IPS-18c (cell line): Measurements from ENCODE around the gene RFNG.

ENCODE experiments used
- H3K4me3 ChIP-seq: 2 replicates; pipeline ENCODE4 v1.7.0; 2013; ENCODE audit warnings: low read depth, mild to moderate bottlenecking, low read length, moderate library complexity; ENCODE audit not compliant: insufficient read depth
- H3K9me3 ChIP-seq: one replicate; pipeline ENCODE4 v1.6.1; 2013; ENCODE audit warnings: mild to moderate bottlenecking, low read length, moderate library complexity; ENCODE audit not compliant: control insufficient read depth, insufficient read depth

Gene RFNG

DNA sequence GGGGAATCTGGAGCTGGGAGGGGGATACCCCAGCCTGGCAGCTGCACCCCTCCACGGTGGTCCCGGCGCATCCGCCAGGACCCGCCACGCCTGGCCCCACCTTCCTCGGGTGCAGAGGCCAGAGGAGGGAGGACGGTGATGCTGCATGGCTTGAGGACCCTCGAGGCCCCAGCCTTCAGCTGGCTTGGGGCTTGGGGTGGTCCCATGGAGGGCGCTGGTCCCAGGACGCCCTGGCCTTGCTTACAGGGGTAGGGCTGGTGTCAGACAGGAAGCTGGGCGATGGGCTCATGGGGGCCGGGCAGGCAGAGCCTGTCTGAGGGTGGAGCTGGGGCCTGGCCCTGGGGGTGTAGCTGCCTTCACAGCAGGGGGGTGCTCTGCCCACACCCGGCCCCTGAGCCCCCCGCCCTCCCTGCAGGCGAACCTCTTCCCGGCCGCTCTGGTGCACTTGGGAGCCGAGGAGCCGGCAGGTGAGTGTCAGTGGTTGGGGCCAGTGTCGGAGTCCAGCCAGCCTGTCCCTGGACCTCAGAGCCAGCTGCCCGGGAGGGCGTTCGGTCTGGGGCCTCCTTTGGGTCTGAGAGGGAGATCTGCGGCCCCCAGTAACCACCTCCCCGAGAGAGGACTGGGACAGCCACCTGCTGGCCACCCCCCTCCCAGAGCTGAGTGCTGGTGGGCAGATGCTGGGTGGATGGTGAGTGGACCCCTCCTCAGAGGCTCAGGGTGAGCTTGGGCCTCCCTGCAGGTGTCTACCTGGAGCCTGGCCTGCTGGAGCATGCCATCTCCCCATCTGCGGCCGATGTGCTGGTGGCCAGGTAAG, 35.3 kb downstream of the RFNG start:
- Histone ChIP-seq H3K9me3 (no peaks in the 10 kb centered on the region), H3K4me3 (no peak overlapping the region)

DNA sequence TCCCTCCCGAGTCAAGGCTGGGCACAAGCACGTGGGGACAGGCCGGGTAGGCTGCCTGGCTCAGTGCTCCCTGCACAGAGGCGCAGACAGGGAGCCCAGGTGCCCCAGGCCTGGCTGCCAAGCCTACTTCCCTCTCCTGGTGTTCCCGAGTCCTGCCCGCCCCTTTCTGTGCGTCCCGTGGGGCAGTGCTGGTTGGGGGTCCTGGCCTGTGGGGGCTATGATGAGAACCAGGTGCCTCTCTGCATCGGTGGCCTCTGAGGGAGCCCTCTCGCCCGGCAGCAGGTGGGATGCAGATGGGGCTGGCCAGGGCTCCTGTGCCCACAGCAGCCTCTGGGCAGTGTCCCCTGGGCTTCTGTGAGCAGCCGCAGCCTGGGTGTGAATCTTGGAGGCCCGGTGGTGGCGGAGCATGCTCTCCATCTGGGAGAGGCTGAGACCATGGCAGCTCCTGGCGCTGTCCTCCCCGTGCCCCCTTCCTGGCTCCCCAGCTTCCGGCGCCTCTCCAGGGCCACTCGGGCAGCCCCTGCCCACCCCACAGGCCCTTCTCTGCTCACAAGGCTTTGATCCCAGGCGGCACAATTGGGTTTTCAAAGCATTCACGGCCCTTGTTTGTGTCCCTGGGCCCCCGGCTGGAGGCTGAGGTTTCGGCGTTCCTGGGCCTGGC, 36.2 kb downstream of the RFNG start:
- no peak overlapping the region for H3K4me3 ChIP-seq
- no peaks in the 10 kb centered on the region for H3K9me3 ChIP-seq

DNA sequence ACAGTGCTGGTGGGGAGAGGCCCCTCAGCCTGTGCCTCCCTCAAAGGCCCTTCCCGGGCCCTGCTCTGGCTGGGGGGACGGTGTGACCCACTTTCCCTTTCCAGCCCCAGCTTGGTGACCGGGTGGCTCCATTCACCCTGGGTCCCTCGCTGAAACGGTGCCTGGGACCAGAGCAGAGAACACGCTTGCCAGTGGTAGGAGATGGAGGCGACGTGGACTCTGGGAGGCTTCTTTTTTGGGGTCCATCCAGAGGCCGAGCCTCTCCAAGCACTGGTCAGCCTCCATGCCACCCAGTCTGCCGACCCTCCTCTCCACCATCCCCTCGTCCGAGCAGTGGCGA, 36.7 kb downstream of the RFNG start:
- Histone ChIP-seq H3K9me3 (no peaks in the 10 kb centered on the region), H3K4me3 (no peak overlapping the region)

DNA sequence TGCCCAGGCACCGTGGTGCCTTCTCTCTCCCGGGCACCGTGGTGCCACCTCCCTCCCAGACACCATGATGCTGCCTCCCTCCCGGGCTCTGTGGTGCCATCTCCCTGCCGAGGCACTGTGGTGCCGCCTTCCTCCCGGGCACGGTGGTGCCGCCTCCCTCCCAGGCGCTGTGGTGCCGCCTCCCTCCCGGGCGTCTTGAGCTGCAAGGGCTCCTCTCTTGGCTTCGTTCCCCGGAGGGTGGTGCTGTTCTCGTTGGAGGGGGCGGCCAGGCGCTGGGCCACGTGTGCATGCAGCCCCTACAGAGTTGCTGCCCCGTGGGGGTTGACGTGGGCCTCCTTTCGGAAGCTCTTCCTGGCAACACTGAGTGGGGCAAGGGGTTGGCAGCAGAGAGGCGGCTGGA, 37.2 kb downstream of the RFNG start:
- Histone ChIP-seq H3K9me3 (no peaks in the 10 kb centered on the region), H3K4me3 (no peak overlapping the region)

DNA sequence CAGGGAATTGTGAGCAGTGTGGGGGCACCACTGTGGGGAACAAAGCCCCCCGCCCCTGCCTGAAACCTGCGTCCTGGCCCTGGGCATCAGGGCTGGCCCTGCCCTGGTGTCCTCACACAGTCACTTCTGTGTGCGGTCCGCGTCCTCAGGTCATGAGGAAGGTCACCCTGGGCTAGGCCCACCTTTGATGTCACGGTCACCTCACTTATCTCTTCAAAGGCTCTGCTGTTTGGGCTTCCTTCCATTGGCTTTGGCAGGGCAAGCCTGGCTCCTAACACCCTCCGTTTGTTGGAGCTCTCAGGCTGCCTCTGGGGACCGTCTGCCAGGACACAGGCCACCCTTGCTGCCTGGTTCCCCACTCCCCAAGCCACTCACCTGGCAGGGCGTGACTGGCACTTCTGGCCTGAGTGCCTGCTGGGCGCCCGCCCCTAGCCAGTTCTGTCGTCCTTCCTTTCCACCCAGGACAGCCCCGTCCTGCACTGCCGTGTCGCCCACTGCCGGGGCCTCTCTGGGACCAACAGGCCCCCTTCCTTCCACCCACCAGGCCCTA, 37.8 kb downstream of the RFNG start:
- H3K4me3 ChIP-seq = no peak overlapping the region
- no peaks in the 10 kb centered on the region for H3K9me3 ChIP-seq

DNA sequence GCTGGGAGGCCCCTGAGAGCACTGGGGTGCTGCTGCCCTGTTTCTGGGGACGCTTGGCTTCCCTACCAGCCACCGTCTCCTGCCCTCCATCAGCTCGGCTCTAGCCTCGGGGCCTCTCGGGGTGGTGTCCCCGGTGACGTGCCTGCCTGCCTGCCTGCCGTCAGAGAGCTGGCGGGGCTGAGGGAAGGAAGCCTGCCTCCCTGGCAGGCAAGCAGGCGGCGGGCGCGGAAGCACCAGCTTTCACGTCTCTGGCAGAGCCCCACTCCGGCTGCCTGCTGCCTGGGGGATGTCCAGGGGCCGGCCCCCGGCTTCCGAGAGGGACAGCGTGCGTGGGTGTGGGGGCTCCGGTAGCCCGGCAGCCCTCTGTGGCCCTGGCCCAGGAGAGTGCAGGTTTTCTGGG, 38.3 kb downstream of the RFNG start:
- no peaks in the 10 kb centered on the region for H3K9me3 ChIP-seq
- H3K4me3 ChIP-seq = no peak overlapping the region

DNA sequence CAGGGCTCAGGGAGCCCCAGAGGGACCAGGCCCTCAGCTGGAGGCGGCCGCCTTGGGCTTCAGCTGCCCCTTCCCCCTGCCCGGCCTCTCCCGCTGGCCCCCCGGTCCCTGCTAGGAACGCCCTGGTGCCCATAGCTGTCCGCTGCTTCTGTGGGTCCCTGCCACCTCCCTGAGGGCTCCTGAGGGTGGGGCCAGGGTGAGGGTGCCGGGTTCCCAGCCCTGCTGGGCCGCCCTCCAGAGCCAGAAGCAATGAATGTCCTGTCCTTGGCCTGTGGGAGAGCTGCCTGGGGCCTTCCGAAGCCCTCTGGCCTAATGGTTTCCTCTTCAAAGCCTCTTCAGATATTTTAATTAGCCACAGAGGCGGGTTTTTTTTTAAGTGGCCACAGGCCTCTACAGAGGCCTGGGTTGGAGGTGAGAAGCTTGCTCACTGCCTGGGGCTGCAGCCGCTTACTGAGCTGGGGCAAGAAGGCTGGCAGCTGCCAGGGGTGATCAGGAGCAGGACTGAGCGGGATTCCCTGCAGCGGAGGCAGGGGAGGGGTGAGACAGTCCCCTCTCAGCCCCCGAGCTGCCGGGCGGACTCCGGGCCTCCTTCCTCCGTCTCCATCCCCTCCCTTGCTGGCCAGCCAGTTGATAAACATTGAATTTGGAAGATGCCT, 38.8 kb downstream of the RFNG start:
- H3K4me3 ChIP-seq = no peak overlapping the region
- no peaks in the 10 kb centered on the region for H3K9me3 ChIP-seq

DNA sequence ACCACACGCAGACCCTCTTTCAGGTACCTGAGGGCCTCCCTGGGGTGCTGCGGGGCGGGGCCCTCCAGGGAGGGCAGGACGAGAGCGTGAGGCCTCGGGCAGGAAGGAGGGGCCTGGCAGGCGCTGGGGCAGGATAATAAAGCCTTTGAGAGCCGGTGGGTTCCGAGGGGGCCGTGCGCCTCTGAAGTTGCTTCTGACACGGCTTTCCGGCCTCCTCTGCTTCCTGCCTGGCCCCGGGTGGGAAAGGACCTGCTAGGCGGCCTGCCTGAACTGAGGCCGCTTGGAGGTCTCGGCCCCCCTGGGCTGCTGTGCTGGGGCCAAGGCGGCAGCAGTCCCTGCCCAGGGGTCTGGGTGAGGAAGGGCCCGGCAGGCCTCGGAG, 39.4 kb downstream of the RFNG start:
- Histone ChIP-seq H3K9me3 (no peaks in the 10 kb centered on the region), H3K4me3 (no peak overlapping the region)

DNA sequence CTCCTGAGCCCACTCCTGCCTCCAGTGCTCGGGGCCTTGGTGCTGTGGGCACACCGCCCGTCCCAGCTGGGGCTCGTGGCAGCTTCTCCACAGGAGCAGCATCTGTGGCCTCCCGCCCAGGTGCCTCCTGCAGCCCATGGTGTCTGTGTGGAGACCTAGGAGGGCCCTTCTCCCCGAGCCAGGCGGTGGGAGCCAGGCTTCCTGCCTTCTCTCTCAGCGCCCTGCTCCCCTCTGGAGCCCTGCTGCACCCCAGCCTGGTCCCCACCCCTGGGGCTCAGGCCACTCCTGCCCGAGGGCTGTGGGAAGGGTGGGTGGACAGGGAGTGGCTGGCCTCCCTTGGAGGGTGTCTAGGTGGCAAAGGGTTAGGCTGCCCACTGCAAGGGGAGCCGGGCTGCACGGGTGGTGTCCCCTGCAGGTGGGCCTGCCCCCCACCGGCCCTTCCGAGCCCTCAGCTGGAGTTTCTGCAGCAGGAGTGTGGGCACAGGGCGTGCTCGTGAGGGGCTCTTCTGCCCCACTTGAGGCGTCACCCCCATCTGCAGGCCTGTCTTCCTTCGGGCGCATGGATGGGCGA, 39.9 kb downstream of the RFNG start:
- no peaks in the 10 kb centered on the region for H3K9me3 ChIP-seq
- H3K4me3 ChIP-seq = no peak overlapping the region

DNA sequence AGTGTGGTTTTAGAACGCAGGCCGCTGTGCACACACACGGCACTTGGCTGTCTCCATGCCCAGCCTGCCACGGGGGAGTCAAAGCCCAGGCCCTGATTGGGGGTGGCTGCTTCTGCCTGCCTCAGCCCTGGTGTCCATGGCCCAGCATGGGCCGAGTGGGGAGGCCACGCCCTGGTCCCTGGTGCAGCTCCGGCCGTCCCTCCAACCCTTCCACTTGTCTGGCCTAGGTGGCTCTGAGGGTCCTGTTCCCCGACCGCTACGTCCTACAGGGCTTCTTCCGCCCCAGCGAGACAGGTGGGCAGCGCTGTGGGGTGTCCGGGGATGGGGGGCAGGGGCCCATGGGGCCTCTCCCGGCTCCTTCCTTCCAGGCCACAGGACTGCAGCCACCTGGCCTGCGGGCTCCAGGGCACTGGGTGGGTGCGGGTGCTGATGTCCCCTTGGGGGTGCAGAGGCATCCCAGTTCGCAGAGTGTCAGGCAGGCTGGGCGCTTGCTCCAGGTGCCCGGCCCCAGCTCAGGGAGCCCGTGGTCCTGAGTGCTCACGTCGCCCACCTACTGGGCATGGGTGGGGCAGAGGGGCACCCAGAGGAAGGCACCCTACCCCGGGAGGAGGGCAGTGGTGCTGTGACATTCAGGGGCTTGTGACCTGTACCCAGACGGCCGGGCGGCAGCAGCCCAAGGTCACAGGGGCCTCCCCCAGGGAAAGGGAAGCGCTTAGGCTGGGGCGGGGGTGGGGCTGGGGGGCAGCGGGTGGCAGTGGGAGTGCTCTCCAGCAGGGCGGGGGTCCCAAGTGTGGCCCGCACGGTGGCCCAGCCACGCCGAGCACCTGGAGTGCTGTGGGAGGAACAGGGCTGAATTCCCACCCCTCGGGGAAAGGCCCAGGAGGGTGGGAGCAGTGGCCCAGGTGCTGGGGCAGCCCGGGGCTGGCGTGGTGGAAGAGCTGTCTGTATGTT, 40.8 kb downstream of the RFNG start:
- no peaks in the 10 kb centered on the region for H3K9me3 ChIP-seq
- H3K4me3 ChIP-seq = no peak overlapping the region

DNA sequence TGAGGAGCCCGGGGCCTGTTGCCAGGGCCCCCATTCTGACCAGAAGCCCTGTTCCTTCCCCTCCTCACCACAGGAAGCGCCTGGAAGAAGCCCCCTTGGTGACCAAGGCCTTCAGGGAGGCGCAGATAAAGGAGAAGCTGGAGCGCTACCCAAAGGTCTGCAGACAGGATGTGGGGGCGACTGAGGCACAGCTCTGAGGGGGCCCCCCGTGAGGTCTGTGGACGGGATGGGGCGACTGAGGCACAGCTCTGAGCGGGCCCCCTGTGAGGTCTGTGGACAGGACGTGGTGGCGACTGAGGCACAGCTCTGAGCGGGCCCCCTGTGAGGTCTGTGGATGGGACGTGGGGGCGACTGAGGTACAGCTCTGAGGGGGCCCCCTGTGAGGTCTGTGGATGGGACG, 42.2 kb downstream of the RFNG start:
- Histone ChIP-seq H3K4me3 (no peak overlapping the region), H3K9me3 (no peaks in the 10 kb centered on the region)

DNA sequence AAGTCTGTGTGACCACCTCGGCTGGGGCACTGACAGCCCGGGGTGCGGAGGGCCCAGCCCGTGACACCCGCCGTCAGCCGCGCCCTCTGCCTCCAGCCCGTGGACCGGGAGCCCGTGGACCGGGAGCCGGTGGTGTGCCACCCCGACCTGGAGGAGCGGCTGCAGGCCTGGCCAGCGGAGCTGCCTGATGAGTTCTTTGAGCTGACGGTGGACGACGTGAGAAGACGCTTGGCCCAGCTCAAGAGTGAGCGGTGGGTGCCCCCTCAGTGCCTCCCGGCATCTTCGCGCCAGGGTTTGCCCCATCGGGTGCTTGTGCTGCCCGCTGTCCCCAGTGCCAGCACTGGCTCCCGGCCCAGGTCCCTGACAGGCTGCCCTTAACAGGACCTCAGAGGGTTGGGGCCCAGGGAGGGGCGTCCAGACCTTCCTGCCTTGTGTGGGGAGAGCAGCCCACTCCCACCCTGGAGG, 42.6 kb downstream of the RFNG start:
- Histone ChIP-seq H3K9me3 (no peaks in the 10 kb centered on the region), H3K4me3 (no peak overlapping the region)

DNA sequence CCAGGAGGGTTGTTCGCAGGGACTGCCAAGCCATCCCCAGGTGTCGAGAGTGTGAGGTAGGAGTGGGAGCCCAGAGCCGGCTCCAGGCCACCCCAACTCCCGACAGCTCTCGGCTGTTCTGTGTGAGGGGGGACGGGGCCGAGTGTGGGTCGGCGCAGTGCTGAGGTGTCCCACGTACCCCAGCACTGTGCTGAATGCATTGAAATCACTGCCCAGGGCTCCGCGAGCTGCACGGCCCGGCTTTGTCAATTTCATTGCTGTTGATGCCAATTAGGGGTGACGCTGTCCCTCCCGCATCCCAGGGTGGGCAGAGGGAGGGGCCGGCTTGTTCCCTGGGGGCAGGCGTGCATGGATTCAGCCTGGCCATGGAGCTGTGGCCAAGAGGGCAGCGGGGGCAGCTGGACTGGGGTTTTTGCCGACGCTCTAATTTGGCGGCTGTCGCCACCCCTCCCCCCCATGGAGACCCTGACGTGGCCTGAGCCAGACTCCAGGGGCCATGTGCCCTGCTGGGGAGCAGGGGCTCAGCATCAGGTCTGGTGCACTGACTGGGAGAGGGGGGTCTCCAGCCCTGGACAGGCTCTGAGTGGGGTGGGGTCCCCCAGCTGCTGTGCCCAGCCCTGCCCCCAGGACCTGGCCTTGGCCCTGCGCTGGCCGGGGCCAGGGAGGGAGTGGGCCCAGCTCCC, 43.2 kb downstream of the RFNG start:
- H3K9me3 ChIP-seq = no peaks in the 10 kb centered on the region
- H3K4me3 ChIP-seq = no peak overlapping the region

DNA sequence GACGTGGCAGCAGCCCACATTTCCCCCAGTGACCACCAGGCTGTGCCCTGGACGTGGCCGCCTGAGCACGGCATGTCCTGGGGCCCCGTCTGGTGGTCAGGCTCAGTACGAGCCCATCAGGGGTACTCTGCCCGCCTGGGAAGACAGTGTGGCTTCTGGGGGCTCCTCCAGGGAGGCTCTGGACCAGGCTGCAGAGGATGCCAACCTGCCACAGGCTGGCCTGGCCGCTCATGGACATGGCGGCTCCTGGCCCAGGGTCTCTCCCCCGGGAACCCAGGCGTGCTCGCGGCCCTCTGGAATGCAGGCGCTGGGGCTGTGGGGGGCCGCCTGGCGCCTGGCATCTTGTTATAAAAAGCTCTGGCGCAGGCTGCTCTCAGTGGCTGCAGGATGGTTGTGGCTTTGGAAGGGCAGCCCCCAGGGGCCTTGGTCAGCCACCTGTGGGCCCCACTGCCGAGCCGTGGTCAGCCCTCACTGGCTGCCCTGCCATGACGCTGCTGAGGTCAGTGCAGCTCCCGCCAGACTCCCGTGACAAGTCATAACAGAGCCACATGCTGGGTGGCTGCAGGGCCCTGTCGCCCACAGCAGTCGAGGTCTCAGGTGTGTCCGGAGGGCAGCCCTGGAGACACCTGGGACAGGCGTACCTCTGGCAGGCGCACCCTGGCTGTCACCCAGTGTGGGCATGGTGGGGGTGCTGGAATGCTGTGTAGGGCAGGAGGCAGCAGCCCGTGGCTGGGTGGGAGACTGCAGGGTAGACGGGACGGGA, 43.9 kb downstream of the RFNG start:
- Histone ChIP-seq H3K9me3 (no peaks in the 10 kb centered on the region), H3K4me3 (no peak overlapping the region)

DNA sequence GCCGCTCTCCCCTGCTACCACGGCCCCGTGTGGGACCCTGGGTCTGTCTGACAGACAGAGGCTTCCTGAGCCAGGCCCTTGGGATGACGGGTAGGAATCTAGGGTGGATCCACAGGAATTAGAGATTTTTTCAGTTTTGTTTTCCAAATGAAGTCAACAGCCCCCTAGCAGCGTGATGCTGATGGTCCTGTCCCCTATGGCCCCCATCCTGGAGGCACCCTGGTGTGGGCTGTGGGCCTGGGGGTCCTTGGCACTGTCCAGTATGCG, 44.5 kb downstream of the RFNG start:
- Histone ChIP-seq H3K4me3 (no peak overlapping the region), H3K9me3 (no peaks in the 10 kb centered on the region)
